AG09319 (cell line): Measurements from ENCODE around the gene SORCS1.

Source experiments
- DNase-seq: peaks from one replicate; pipeline ENCODE4 v3.0.0-alpha.2; 2010; ENCODE audit warnings: low read depth; ENCODE audit errors: extremely low read depth
- TF ChIP-seq, protein P1 (sequence below): IDR thresholded peaks from 2 replicates; pipeline ENCODE4 v1.5.1; 2011; ENCODE audit warnings: low read depth, mild to moderate bottlenecking, inconsistent platforms, low read length, moderate library complexity

SORCS1 gene

DNA sequence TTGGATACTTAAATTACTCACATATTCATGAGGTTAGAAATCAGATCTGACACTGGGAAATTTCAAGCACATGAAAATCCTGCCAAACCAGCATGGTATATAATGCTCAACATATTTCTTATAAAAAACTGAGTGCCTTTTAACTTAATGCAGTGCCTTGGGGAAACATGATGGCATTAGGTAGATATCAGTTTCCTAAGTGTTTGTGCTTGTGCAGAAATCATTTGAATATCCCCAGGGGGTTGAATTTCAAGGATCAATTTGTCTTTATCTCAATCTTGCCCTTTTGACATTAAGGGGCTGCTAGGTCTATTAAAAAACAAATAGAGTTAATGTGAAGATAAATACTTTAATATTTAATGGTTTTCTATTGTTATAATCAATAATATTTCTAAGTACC lies 396.3 kb downstream of the SORCS1 start:
- TF ChIP-seq, protein P1, sequence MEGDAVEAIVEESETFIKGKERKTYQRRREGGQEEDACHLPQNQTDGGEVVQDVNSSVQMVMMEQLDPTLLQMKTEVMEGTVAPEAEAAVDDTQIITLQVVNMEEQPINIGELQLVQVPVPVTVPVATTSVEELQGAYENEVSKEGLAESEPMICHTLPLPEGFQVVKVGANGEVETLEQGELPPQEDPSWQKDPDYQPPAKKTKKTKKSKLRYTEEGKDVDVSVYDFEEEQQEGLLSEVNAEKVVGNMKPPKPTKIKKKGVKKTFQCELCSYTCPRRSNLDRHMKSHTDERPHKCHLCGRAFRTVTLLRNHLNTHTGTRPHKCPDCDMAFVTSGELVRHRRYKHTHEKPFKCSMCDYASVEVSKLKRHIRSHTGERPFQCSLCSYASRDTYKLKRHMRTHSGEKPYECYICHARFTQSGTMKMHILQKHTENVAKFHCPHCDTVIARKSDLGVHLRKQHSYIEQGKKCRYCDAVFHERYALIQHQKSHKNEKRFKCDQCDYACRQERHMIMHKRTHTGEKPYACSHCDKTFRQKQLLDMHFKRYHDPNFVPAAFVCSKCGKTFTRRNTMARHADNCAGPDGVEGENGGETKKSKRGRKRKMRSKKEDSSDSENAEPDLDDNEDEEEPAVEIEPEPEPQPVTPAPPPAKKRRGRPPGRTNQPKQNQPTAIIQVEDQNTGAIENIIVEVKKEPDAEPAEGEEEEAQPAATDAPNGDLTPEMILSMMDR, result no peak
- DNase-seq, result no peak

DNA sequence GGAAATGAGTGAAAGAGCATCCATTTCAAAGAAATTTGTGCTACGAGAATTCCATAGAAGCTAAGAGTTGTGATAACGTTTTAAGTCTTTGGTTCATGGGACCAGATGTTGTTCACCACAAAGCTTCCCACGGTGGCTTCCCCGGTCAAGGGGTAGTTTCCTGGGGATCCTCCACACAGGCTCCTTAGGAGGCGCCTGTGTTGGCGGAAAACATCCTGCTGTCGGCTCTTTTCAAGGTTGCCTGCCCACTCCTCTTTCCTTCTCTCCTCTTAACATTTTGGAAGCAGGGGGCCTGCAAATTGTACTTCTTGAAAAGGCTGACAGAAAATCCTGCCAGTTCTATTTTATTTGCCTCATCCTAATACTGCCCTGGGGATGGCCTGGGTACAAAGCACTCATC lies 398.6 kb downstream of the SORCS1 start:
- DNase-seq, result no peak
- TF ChIP-seq, protein P1, result no peak

DNA sequence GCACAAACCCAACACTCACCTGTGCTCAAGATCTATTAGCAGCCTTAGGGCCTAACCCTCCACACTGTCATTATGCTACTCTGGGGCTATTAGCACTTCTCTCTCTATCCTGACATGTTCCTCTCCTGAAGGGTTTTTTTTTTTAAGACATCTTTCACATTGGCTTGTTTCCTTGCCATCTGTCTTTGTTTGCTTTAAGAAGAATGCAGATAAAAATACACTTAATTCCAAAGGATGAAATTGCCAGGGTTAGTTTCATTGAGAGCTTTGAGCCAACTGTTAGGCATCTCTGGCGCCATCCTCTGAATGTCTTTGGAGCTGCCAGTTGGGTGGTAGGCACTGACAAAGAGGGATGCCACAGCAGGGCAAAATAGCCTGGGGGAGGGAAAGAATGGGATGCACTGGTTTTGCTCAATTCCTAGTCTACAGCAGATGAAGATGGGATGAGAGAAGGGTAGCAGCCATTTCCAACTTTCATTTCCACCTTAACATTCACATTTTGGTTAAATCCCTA lies 399.2 kb downstream of the SORCS1 start:
- no peak for DNase-seq
- TF ChIP-seq, protein P1, result no peak

DNA sequence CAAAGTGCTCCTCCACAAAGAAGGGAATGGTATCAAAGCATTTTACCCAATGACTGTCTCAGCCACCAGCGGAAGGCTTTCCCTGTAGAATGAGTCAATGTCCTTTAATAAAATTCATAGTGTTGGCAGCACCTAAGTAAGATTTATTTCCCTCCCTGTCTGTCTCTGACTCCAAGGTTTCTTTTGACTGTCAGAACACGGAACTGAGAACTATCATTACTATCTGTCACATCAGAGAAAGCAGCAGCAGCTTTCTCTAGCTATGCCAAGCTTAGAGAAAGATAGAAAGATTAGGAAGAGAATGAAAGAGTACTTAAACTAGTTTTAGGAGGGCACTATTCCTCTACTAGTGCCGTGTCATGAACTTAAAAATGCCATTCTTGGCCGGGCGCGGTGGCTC lies 400.1 kb downstream of the SORCS1 start:
- DNase-seq, result no peak
- TF ChIP-seq, protein P1, result no peak

DNA sequence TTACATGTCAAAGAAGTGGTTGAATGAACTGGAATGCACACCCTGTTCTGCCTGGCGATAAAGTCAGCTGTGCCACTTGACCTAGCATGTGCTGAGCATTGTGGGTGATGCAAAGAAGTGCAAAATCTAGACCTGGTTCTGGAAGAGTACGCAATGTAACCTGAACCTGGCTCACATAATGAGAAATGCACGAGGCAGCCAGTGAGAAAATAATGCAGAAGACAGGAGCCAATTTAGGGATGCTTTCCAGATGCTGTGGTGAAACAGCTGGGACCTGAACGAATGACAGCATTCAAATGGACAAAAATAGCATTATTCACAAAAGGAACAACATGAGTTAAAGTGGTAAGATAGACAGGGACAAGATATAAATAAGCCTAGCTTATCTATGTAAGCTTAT lies 402.6 kb downstream of the SORCS1 start:
- TF ChIP-seq, protein P1, result no peak
- DNase-seq, result no peak

DNA sequence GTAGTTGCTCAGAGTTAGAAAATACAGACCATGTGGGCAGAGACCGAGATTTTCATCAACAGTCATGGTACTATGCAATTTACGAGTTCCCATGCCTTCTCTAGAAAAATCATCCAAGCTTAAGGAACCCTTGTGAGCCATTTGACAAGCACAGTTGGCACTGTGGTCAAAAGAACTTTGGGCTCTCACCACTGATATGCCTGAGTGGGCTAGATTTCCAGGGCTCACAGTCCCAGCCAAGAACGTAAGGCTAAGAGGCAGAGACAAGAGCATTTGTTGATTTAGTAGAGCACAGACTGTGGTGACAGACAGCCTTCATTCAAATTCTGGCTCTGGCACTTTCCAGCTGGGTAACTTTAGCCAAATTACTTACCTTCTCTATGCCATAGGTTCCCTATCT lies 407.0 kb downstream of the SORCS1 start:
- no peak for DNase-seq
- TF ChIP-seq, protein P1, result no peak

DNA sequence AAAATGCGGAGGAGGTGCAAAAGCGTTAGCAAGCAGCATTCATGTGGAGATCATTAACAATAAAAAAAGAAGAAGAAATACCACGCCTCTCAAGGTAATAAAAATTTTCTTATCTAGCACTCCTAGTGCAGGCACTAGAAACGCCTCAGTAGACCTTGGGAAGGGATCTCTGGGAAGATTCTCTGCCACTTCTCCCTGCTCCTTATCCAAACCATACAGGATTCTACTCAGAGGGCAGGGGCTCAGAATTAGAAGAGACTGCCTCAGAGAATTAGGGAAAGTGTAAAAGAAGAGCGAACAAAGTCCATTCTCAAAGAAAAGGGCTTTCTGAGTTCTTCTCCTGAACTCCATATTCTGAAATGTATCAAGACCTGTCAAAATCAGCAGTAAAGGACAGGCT lies 413.4 kb downstream of the SORCS1 start:
- TF ChIP-seq, protein P1, result no peak

More for the DNA sequence above, 413.4 kb downstream of the SORCS1 start:
- DNase-seq, result no peak
